Measurements from ENCODE around the gene CRYBB3.

Gene CRYBB3

DNA sequence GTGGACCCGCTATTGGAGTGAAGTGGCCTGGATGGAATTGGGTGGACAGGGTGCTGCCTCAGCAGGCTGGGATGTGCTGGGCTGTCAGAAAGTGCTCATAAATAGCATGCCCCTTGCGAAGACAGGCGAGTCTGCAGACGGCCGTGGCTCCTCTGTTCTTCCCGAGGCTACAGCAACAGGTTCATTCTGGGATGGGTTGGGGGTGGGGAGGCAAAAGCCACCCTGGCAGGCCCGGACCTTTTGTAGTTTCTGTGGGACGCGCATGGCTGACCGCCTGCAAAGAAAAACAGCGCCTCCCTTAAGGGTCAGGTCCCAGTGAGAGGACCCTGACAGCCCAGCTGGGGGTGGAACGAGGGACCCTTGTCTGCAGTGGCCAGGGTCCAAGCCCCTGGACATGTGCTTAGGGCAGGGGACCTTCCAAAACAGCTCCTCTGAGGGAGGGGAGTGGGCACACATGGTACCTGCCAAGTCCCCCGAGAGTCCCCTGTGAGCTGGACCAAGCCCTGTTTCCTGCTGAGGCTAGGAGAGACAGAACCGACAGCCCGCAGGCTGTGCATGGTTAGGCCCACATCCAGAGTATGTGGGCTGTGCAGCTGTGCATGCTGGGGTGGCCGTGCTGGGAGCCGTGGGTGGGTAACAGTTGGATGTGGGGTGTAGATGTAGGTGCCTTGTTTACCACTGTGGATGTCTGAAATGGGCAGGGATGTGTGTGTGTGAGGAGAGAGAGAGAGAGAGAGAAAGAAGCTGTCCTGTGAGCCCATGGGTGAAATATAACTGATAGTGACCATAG is at the start of gene CRYBB3:
Gene CRYBB3 (plus strand): TSS at position 128 of the 790 bp plus-strand sequence. CDS start 1,539 bp downstream, outside the sequence.
- DNase-seq, result no peak

GRCh38 chr22:25153961-25154666 is 45.5 kb upstream of the CRYBB3 start:
- DNase-seq, result no peak

GRCh38 chr22:25154667-25154999 is 45.0 kb upstream of the CRYBB3 start:
- DNase-seq, result no peak

GRCh38 chr22:25156736-25157135 is 42.9 kb upstream of the CRYBB3 start:
- no peak for DNase-seq

DNA sequence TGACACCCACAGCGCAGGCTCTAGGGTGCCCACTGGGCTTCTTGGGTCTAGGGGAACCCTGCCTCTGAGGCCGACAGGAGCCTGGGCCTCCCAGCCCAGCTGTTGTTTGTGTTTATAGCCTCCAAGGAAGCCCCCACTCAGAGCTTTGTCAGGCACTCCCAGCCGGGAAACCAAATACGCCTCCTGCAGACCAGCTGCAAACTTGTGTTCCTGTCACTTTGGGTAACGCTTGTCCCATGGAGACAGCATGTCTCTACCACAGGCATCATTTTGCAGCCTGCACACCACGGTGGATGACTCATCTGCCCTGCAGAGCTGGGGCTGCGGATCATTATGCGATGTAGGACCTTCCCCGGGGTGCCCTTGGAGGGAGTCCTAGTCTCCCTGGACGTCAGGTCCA is 40.6 kb upstream of the CRYBB3 start:
- no peak for DNase-seq

DNA sequence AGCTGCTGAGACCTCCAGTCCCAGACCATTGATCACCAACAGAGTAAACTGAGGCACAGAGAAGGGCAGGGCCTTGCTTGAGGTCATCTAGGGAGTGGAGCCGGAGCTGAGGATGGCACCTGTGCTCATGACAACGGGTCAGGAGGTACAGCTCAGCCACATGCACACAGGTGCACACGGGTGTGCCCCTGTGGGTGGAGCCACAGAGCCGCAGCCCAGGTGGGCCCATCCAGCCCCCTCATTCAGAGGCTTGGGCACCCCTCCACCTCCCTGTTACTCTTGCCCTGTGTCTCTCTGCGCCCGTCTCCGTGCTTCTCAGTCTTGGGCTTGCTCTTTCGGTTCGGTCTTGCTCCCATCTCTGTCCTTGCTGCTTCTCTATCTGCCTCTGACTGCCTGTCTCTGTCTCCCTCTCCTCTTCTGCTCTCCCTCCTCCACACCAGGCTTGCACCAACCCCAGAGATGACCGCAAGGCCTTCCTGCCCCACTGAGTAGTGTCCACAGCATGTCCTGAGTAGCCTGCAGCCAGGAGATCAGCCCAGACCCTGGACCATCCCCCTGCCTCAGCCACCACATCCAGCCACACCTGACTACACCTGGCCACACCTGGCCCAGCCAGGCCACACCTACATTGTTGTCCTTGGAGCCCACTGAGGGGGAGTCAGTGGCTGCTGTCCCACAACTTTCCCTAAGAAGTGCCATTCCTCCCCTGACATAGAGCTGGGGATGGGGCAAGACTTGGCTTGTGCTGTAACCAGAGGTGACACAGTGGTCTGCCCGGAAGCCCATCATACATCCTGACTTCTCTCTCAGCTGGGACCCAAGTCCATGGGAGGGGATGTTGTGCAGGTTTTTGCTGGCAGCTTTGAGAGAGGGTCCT is 39.3 kb upstream of the CRYBB3 start:
- DNase-seq, result no peak

- DNase-seq, result no peak
Measured at GRCh38 chr22:25161017-25161915, 38.4 kb upstream of the CRYBB3 start.

DNA sequence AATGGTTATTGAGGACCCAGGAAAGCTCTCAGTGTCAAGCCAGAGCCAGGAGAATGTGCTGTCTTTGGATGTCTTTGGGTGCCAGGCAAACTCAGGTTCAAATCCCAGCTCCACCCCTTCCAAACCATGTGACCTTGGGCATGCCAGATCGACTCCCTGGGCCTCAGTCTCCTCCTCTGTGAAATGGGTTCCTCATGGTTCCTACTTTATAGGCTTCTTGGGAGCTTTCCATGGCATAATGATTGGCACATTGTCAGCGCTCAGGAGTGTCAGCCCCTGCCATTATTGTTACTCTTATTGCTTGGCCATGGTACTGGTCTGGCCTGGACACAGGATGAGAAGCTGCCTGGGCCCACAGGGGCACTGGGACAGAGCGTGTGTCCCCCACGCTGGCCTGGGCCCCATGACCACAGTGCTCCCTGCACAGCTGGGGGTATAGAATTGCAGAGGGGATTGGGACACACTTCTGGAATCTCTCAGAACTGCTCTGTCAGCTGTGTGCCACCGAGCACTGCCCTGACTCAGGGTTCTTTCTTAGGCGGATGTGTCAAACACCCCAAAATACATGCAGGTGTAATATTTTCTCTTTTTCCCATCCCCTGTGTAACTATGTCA is 37.6 kb upstream of the CRYBB3 start:
- no peak for DNase-seq

- DNase-seq, result no peak
Measured at GRCh38 chr22:25162561-25162960, 37.1 kb upstream of the CRYBB3 start.

DNA sequence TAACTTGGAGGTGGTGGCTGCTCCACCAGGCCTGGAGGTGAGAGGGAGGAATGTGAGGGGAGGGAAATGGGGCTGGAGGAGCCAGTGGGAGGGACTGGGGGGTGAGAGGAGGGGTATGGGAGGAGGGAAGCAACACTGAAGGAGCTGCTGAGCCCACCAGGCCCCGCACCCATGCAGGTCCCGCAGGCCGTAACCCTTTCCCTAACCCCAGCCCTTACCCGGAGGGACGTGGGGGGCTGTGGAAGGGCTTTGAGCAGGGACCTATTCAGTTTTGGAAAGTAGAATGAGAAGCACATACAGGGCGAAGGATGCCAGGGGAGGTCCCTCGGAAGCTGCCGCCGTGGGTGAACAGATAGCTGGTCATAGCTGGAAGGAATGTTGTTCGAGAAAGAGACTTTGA is 33.9 kb upstream of the CRYBB3 start:
- DNase-seq, result no peak

DNA sequence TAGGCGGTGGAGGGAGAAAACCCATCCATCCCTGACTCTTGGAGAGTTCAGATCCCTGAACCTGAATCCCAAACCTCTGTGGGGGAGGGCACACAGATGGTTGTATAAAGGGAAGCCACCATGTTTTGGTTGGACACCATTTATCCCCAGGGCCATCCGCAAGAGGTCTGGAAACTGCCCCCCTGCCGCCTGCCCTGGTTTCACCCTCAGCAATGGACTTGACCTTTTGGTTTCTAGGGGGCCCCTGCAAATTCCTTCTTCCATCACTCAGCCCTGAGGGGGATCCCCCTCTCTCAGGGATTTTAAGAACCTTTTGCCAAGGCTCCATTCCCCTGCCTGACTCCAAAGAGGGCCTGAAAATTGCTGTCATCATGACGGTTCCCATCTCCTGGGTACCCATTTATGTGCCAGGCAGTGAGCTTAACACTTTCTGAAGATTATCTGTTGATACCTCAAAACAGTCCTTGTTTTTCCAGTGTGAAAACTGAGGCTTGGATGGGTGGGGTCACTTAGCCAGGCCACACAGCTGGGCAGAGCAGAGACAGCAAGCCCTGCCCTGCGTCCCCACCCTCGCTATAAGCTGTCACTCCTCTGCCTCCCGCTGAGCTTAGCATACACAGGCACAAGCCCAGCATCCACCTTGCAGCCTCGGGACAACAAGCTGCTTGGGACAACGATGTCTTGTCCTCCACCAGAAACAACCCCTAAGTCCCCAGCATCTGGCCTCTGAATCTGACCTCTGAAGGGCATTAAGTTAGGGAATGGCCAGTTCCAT is 33.2 kb upstream of the CRYBB3 start:
- no peak for DNase-seq

- DNase-seq, result no peak
Measured at GRCh38 chr22:25167082-25167481, 32.6 kb upstream of the CRYBB3 start.

GRCh38 chr22:25167834-25168601 is 31.6 kb upstream of the CRYBB3 start:
- no peak for DNase-seq

DNA sequence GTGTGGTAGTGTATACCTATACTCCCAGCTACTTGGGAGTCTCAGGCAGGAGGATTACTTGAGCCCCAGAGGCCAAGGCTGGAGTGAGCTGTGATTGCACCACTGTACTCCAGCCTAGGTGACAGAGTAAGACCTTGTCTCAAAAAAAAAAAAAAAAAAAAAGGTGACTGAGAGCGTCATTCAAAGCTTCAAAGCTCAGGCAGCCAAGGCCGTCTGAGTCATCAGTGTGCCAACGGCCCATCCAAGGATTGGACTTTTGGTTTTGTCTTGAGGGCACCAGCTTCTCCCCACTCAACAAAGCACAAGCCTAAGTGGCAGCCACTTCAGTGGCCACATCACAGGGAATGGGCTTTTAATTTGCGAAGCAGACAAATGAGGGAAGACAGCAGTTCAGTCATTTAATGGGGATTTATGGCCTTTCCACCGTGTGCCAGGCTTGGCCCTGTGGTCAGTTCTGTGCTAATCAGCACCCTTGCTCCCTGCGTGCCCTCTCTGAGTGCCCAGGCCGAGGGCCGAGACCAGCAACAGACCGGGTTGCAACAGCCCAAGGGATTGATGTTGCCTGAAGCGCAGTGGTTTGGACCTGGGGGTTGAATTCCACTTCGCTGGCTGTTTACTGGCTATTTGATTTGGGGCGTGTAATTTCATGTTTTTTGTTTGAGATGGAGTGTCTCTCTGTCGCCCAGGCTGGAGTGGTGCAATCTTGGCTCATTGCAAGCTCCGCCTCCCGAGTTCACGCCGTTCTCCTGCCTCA is 30.2 kb upstream of the CRYBB3 start:
- no peak for DNase-seq

- DNase-seq, result no peak
Measured at GRCh38 chr22:25170426-25170980, 29.2 kb upstream of the CRYBB3 start.

GRCh38 chr22:25172153-25172552 is 27.5 kb upstream of the CRYBB3 start:
- no peak for DNase-seq

DNA sequence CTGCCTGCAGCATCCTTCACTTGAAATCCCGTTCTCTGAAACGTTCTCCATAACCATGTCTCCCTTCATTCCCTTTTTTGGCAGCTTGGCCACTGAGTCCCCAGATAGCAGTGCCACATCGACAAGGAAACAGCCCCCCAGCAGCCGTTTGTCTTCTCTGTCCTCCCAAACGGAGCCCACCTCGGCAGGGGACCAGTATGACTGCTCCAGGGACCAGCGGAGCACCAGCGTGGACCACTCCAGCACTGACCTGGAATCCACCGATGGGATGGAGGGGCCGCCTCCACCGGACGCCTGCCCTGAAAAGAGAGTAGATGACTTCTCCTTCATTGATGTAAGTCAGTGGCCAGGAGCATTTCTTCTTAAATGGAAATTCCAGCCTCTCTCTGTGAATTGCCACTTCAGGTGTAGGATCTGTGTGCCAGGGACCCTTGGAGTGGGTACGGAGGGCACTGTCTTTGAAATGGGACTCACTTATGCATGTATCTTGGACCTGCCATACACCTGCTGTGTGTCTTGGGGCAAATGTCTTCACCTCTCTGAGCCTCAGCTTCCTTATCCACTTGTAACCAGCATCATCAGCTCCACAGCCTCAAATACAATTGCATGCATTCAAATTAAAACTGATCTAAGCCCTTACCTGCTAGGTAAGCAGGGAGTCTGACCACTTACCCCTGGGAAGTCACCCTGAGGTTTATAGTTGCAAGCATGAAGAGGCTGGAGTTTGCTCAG is 25.3 kb upstream of the CRYBB3 start:
- no peak for DNase-seq

- DNase-seq, result no peak
Measured at GRCh38 chr22:25174888-25175411, 24.7 kb upstream of the CRYBB3 start.
